HG02970 (cell line): ENCODE data around the gene SUN3.
"Not testable (repeated sequence)": the region's sequence is repeated elsewhere in the genome, so short reads cannot be mapped to it uniquely, and the experiment has no call there.

Experiments used
- ATAC-seq: cut with Tn5 transposase; IDR thresholded peaks from one replicate; pipeline ENCODE4 v1.9.1; 2021; ENCODE audit warnings: mild to moderate bottlenecking, moderate library complexity, moderate number of reproducible peaks; ENCODE audit not compliant: unreplicated experiment, low FRiP score

Gene SUN3

DNA sequence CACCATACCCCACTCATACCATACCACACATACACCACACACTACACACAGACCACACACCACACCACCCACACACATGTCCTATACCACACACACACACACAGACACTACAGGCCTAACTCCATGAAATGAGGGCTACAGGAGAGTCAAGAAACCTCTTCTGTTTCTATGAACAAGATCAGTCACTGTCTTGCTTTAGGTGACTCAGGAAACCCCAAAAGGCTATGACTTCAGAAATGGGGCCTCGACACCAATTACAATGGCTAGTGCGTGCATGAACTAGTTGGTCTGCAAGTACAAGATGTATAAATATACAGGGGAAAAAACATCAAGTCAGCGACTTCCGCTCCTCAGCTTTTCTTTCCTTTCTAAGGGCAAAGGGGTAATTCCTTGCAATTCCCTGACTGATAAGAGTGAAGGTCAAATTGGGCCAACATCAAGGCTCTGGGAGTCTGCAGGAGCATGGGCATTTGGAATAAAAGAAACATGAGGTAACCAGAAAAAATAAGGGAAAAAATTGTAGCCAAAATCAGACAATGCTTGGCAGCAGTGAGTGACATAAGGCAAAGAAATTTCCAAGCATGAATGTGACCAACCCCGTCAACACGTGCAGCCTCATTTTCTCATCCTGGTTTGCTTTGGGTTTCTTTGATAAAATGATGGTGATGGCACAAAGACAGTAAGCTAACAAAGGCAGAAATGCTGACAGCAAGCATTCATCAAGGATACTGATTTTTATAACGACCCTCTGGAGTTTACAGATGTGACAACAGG lies 82.1 kb downstream of the SUN3 start:
- no peak for ATAC-seq

DNA sequence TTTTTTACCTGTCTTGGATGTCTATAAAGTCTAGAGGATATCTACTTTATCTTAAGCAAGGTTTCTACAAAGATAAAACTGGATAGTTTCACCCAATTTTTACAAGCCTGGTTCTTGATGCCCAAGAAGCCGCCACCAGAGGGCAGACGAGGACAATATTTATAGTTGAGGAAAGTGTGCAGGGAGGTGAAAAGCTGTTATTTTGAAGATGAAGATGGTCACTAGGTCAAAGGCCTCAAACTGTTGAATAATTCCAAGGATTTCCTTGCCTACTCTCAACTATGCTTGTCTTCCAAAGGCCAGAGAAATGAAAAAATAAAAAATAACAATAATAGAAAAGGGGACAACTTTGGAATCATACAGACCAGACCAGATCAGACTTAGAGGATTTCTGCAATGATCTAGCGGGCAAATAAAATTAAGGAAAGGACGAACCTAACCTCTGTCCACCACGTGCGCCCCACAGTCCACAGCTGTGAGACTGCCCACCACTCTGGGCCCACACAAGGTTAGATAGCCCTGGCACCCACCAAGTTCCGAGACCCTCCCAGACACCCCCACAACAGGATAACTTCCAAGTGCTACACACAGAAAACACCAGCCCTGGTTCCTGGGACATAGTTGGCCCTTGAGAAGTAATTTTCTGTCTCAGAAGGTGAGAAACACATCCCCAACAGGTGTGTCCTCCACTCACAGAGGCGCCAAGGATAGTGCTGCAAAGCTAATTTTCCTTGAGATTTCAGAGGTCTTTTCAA lies 83.5 kb downstream of the SUN3 start:
- no peak for ATAC-seq

DNA sequence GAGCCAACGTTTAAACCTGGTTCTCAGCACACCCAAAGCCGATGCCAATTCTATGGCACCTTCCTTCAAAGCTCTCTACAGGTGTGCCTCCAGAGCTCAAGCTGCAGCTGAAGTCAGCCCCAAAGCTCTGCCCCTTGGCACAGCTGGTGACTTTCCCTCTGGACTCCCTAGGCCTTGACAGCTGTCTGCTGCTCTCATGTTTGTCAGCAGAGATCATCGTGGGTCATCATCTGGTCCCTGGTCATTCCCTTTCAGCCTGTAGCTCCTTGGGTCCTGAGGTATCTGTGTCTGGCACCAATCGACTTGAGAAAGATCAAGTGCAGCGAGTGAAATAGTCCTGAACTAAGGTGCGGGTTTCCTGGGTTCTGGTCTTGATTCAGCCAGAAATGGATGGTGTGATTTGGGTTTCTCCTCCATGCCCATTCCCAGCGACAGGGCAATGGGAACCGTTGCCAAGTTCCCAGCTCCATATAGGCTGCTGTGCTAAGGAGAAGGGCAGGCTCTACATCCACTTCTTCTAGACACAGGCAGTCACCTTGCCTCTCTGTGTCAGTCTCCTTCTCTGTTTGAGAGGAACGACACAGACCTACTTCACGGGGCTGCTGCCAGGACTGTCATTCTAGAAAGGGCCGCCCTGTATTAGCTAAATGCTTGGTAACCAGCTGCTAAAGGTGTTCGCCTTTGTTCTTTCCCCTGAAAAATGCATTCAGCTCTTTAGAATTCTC lies 84.2 kb downstream of the SUN3 start:
- ATAC-seq = no peak

DNA sequence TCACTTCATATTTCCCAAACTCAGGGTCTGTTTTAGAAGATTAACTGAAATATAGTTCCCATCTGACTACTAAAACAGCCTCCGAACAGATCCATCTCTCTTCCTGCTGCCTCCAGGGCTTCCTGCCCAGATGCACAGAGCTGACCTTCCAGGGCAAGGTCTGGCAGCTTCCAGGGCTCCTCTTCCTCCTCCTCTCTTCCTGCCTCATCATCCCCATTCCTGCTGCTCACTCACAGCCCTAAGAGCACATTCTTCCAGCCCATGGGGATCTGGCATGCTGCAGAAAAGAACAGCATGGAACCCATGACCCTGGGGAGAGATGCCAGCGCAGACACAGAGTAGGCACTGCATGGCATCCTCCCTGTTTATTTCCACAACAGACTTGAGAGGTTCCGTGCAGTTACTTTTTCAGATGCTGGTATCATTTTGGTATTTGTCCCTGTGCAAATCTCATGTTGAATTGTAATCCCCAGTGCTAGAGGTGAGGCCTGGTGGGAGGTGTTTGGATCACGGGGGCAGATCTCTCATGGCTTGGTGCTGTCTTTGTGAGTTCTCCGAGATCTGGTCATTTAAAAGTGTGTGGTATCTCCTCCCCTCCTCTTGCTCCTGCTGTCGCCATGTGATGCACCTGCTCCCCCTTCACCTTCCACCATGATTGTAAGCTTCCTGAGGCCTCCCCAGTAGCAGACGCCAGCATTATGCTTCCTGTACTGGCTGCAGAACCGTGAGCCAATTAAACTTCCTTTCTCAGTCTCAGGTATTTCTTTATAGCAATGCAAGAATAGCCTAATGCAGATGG lies 85.0 kb downstream of the SUN3 start:
- ATAC-seq = no peak

DNA sequence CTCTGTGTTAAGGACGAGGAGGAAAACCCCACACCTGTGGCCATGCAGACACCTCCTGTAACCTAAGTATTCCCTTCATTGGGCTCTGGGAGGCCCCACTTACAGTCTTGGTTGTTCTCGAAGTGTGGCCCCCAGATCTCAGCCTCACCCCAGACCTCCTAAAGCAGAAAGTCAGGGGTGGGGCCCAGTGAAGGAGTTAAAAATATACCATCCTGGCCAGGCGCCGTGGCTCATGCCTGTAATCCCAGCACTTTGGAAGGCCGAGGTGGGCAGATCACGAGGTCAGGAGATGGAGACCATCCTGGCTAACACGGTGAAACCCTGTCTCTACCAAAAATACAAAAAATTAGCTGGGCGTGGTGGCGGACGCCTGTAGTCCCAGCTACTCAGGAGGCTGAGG lies 86.3 kb downstream of the SUN3 start:
- ATAC-seq = not testable (repeated sequence)

DNA sequence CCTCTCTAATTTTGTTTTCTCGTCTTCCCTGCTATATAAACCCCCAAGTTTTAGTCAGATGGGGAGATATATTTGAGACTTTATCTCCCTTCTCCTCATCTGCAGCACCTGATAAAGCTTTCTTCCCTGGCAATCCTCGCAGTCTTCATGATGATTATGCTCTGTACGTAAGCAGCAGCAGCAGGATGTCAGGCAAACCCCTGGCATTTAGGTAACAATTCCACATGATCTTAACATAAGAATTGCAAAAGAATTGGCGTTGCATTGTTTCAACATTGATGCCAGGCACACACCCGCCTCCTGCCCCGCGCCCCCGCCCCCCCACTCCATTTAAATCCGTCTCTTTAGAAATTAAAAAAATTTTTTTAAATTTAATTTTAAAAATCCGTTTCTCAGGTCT lies 86.8 kb downstream of the SUN3 start:
- no peak for ATAC-seq

DNA sequence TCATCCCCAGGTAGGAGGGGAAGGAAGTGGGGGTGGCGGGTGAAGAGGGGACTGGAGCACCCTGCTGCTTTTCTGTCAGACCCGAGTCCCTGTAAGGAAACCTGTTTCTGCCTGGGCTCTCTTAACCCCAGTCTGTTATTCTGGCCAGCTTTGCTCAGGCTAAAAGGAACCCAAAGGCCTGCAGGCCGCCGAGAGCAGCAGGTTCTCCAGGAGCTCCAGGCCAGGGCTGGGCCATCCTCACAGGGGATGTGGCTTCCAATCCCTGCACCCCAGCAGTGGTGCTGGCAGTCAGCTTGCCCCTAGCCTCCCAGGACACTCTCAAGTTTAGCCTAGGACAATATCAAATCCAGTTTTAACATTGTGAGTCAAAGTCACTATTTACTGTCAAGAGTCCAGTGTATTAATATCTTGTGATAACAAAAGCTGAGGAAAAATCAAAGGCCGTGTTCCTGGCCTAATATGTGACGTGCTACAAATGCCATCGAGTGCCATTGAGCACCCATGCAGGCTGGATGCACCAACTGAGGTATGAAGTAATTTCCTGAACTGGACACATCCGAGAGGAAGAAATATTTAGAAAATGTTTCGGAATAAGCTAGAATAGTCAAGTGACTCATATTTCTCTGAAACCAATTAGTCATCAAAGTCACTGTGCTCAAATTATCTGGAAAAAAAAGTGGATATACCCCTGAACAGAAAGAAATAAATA lies 87.6 kb downstream of the SUN3 start:
- ATAC-seq = no peak

DNA sequence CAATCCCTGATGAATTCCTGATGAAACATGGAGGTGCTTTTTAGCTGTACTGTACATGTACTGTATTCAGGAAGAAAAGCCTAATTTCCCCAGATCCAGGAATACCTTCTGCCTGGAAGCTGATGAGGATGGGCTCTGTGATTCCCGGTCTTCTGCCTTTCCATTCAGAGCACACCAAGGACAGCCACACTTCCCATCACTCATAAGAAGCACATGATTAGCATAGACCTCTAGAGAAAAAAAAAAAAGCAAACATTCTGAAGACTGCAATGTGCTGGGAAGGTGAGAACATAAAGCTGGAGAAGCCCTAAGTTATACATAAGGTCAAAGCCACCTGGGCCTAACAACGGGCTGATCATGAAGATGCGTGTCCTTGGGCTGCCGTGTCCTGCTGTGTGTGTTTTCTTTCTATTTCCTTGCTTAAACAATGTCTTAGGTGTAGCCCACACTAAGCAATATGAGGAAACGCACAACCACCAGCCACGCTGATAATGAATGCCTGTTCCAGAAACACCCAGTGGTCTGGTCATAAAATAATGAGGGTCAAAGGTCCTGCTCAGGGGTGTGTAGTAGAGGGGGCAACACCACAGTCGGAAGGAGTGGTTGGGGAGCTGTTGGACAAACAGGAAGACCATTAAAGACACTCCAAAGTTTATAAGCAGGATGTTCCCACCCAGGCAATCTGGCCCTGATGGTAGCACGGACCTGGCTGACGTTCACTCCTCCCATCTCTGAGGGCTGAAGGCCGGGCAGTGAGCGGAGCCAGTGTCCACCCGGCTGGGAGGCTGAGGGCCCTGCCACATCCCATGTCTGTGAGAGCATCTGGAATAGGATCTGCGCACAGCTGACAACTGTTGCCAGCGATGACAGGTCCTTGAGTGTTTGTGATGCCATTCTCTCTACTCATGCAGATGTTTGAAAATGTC lies 88.6 kb downstream of the SUN3 start:
- no peak for ATAC-seq

DNA sequence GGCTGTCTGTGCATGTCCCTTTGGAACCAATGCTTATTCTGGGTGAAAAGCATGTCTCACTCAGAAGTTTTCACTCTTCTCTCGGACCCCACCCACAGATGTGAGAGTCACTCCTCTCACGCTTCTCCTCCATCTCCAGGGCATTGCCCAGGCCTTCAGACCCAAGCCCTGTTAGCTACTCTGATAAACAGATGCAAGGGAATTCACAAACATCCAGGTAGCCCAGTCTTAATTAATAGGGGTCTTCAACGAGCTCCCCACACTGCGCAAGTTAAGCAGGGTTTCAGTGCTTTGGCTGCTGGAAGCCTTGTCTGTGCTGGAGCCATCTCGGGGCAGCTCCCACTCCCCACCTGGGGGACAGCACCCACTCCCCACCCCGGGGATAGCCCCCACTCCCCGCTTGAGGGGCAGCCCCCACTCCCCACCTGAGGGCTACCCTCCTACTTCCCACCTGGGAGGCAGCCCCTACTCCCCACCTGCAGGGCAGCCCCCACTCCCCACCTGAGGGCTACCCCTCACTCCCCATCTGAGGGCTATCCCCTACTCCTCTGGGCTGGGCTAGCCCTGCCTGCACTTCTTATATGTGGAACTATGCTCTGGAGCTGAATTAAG lies 89.4 kb downstream of the SUN3 start:
- no peak for ATAC-seq

DNA sequence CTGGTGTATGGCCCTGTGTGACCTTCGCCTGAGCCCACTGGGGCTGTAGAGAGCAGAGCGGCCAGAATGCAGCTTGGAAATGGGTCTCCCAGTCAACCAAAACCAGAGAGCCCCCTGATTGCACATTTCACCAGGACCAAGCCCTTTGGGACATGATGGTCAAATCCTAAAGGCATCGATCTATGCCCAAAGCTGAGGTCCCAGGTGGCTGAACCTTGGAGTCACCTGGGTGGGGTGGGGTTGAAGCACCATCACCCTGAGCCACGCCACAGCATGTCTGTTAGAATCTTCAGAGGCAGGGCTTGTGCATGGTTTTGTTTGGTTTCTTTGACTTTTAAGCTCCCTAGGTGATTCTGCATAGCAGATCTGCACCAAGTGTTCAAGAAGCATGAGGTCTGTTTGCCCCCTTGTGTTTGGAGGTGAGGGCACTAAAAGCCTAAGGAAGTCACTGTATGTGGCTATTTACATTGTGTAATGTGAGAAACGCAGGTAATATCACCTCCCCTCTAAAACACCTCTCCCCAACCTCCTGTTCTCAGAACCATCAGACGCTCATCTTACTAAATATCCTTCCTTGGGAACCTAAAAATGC lies 90.2 kb downstream of the SUN3 start:
- ATAC-seq = no peak

DNA sequence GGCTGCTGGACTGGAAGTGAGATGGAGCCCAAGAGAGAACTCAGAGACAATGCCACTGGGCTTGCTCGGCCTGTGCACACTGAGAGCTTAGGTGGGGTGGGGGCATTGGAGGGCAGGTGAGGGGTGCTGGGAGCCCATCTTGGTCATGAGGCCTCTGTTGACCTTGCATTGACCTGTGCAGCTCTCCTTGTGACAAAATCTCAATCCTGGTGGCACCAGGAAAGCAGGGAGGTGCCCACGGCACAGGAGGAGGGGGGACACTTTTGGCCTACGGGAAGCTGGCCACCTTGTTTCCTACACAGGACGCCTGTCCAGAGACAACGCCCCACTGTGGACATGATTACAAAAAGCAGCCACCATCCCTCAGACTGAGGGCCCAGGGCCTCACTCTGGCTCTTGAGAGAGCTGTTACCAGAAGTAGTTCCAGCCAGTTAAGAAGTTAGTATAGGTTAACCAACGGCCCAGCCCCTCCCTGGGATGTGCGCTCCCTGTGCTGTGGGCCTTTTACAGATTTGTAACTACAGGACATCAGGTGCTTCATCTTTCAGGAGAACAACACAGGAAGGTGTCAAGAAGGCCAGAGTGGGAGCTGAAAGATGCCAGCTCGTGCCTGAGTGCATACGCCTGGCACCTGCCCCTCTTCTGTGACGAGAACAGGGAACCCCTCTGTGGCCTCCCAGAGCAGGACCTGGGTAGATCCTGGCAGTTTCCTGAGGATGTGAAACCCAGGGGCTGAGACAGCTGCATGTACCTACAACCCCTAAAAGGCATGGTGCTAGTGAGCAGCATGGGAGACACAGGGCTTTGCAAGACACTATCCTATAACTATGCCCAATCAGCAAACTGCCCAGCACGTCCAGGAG lies 91.0 kb downstream of the SUN3 start:
- peak; percentile 34 for ATAC-seq
